Cardiac ventricle fibroblast (primary cell): ENCODE measurements around the gene CDX4. TPM values are rescaled to one million over a fixed set of nuclear protein-coding genes. Genes with fewer than 3 reads are reported as not detected.

Source experiments
- total RNA-seq: library from RNA; depleted of rRNA; stranded (reverse); fragments of >200 nt; gene quantifications from 2 replicates; pipeline ENCODE4 v1.2.3, GENCODE V29; 2015

CDX4 gene
- total RNA-seq: not detected in 2 replicates

DNA sequence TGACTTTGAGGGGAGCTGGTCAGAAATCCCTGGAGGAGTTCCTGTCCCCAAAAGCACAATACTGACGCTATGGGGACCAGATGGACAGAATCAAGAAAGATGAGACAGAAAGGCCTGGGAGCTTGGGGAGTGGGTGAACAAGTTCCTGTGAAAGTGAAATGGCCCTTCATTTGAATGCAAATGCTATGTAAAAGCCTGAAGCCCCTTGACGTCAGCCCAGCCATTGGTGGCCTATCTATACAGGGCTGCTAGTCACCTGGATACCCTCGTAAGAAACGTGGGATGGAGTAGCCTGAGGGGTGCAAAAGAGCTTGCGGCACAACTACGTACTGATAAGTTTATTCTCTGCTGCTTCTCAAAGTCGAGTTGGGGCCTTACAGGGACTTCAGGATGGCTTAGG, at the start of gene CDX4:
CDX4 (plus strand) TSS at position 223 of the 400 bp plus-strand sequence. CDS start 201 bp downstream, outside the sequence.

Other genes with a start within 250 kb of the CDX4 start
- gene NAP1L2, start 232.2 kb upstream of the CDX4 start, total RNA-seq: 0.12 TPM in 1 of 2 replicates, not detected in the other
- gene CHIC1, start 116.1 kb downstream of the CDX4 start, total RNA-seq: 7.3 and 8.7 TPM in 2 replicates